Prostate gland (tissue), 2 donors: ENCODE data around the gene TMEM176A. TPM values are rescaled to one million over a fixed set of nuclear protein-coding genes. Genes with fewer than 3 reads are reported as not detected.

Source experiments
- DNase-seq: peaks from one replicate; pipeline ENCODE4 v3.0.0-alpha.2; 2019; ENCODE audit warnings: low spot score
- H3K27ac ChIP-seq, 2 donors: fragments of 200-600 bp; sonication (generic); 2 replicates each; pipeline ENCODE4 v1.5.1; 2017 to 2019
- H3K27me3 ChIP-seq: fragments of 200-600 bp; sonication (generic); replicated peaks from 2 replicates; pipeline ENCODE4 v1.5.1; 2019; ENCODE audit not compliant: insufficient read depth
- H3K36me3 ChIP-seq, 2 donors: fragments of 200-600 bp; sonication (generic); 1 replicate in 1 of 2; 2 replicates in 1 of 2; pipeline versions ENCODE4 v1.5.1 to v1.8.1; 2017 to 2019
- H3K4me1 ChIP-seq: fragments of 200-600 bp; sonication (generic); replicated peaks from 2 replicates; pipeline ENCODE4 v1.5.1; 2019
- H3K4me3 ChIP-seq, 2 donors: fragments of 200-600 bp; sonication (generic); 2 replicates each; pipeline ENCODE4 v1.5.1; 2017 to 2019
- H3K9me3 ChIP-seq: fragments of 200-600 bp; sonication (generic); 2 replicates; pipeline ENCODE4 v1.5.1; 2017
- POLR2A ChIP-seq: fragments of 450-650 bp; IDR thresholded peaks from one replicate; pipeline ENCODE4 v1.6.1; 2016; ENCODE audit warnings: antibody characterized with exemption, mild to moderate bottlenecking
- POLR2AphosphoS5 ChIP-seq: sonication (generic); formaldehyde crosslinking; IDR thresholded peaks from one replicate; pipeline ENCODE4 v1.6.1; 2017; ENCODE audit warnings: antibody characterized with exemption
- WGBS: methylation state at CpG from one replicate; pipeline ENCODE4 v1.1.5; 2018; 5-methylcytosine and 5-hydroxymethylcytosine counted together
- intact Hi-C: fragments of 100-400 bp; cut with DNase I; formaldehyde crosslinking; loops from one replicate; pipeline ENCODE4 v1.14.2; 2022
- total RNA-seq, 2 donors: library from RNA; depleted of rRNA; stranded (reverse); fragments of >200 nt; gene quantifications; one replicate each; pipeline ENCODE4 v1.1.0, GENCODE V29; 2016
- TF ChIP-seq, protein P1 (sequence below), 4 experiments: fragments of 200-600 bp in 2 of 4; fragments of 450-650 bp in 2 of 4; sonication (generic) in 2 of 4; IDR thresholded peaks; 1 replicate in 3 of 4; 2 replicates in 1 of 4; pipeline ENCODE4 v1.5.1; 2016 to 2019; ENCODE audit warnings: antibody characterized with exemption in 4 of 4, mild to moderate bottlenecking in 2 of 4, moderate library complexity in 2 of 4

TMEM176A gene
- total RNA-seq, 2 donors from 2014 or later: 3.8 to 6.9 TPM

DNA sequence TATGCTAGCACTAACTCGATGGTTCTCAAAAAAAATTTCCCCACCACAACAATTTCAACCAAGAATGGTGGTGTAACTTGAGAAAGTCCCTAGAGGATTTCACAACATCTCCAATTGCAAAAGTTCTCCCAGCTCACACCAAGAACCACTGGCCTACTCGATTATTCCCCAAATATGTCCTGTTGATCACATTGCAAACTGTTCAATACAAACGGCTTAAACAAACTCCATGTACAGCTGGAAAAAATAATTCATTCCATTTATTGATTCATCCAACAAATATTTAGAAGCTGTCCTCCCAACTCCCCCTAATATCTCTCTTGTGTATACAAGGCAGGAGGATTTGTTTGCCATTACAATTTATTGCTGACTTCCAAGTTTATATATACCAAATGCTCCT lies 19.5 kb upstream of the TMEM176A start:
- Histone ChIP-seq H3K36me3 (no peaks in the 10 kb centered on the region), H3K9me3 (no peaks in the 10 kb centered on the region), H3K27ac (no peak overlapping the region), H3K27me3 (no peaks in the 10 kb centered on the region), H3K4me3 (no peak overlapping the region), H3K4me1 (no peaks in the 10 kb centered on the region)
- WGBS: 25% methylated on average over 3 of the region's 3 CpGs
- intact Hi-C loops: no loop called here
- no peak for DNase-seq
- TF ChIP-seq, protein P1, sequence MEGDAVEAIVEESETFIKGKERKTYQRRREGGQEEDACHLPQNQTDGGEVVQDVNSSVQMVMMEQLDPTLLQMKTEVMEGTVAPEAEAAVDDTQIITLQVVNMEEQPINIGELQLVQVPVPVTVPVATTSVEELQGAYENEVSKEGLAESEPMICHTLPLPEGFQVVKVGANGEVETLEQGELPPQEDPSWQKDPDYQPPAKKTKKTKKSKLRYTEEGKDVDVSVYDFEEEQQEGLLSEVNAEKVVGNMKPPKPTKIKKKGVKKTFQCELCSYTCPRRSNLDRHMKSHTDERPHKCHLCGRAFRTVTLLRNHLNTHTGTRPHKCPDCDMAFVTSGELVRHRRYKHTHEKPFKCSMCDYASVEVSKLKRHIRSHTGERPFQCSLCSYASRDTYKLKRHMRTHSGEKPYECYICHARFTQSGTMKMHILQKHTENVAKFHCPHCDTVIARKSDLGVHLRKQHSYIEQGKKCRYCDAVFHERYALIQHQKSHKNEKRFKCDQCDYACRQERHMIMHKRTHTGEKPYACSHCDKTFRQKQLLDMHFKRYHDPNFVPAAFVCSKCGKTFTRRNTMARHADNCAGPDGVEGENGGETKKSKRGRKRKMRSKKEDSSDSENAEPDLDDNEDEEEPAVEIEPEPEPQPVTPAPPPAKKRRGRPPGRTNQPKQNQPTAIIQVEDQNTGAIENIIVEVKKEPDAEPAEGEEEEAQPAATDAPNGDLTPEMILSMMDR (IDR thresholded peaks at IDR 0.05): no peak
- no peak for TF ChIP-seq POLR2A
- TF ChIP-seq POLR2AphosphoS5: no peak

DNA sequence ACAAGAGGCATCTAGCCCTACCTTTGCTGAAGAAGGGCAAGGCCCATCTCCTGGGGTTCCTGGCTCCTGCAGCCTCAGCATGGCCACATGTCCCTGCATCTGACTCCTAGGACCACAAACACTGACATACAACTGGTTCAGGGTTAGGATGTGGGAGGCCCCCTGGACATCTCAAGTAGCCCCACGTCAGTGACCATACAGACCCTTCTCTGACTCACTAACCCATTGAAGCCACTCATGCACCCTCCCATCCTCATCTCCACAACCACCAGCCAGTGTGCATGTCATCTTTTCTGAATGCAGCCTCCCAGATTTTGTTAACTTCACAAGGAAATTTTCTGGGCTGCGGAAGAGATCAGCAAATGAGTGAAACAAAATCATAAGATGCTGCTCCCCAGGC lies 18.6 kb upstream of the TMEM176A start:
- no peak overlapping the region for H3K27ac ChIP-seq
- no peak for DNase-seq

DNA sequence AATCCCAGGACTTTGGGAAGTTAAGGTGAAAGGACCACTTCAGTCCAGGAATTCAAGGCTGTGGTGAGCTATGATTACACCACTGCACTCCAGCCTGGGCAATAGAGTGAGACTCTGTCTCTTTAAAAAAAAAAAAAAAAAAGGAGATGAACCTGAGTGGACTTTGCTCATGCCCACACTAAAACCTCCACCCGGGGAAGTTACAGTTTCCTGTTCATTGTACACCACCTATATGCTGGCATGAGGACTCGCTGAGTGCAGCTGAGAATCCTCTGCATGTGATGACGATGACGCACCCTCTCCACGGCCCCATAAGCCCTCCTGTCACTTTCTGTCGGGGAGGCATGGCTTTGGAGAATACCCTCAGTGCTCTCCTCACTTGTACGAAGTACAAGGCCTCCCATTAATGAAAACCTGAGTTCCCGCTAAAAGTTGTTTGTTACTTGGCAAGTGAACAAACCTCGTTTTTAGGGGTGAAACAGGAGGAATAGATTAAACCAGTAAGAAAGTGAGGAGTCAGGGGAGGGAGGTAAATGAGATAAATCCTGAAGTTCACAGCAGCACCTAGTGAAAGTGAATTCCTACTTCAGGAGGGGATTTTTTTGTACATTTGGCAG lies 16.3 kb upstream of the TMEM176A start:
- Histone ChIP-seq H3K4me3 (no peak overlapping the region), H3K36me3 (no peaks in the 10 kb centered on the region), H3K27ac (no peak overlapping the region), H3K27me3 (no peaks in the 10 kb centered on the region), H3K4me1 (no peaks in the 10 kb centered on the region), H3K9me3 (no peaks in the 10 kb centered on the region)
- TF ChIP-seq, protein P1 (IDR thresholded peaks at IDR 0.05): no peak
- TF ChIP-seq POLR2AphosphoS5: no peak
- TF ChIP-seq POLR2A: no peak
- 50% methylated on average over 9 of the region's 9 CpGs for WGBS
- no peak for DNase-seq
- intact Hi-C loops: no loop called here

More for the DNA sequence above, 18.6 kb upstream of the TMEM176A start:
- 98% methylated on average over 2 of the region's 2 CpGs for WGBS
- Histone ChIP-seq H3K9me3 (no peaks in the 10 kb centered on the region), H3K36me3 (no peaks in the 10 kb centered on the region), H3K4me1 (no peaks in the 10 kb centered on the region), H3K27me3 (no peaks in the 10 kb centered on the region), H3K4me3 (no peak overlapping the region)
- intact Hi-C loops: no loop called here
- TF ChIP-seq POLR2AphosphoS5 (no peak), POLR2A (no peak)
- TF ChIP-seq, protein P1 (IDR thresholded peaks at IDR 0.05): no peak

DNA sequence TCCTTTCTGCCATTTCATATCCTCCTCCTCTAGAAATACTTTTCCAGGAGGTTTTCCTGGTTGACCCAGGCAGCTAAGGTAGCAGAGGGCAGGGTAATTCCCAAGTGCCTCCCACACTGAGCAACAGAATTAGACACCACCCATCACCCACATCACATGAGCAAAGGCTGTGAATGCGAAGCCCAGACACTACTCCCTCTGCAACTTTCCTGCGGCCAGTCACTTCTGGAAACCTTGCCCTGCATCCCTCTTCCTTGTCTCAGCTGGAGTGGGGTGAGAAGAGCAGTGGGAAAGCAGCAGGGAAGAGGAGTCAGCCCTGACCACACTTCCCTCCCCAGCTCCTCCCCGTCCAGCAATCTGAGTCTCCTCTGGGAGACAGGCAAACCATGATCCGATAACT lies 15.6 kb upstream of the TMEM176A start:
- WGBS: 95% methylated on average over 4 of the region's 4 CpGs
- no peaks in the 10 kb centered on the region for H3K36me3 ChIP-seq
- H3K4me1 ChIP-seq: no peaks in the 10 kb centered on the region
- intact Hi-C loops: no loop called here
- DNase-seq: no peak
- H3K9me3 ChIP-seq: no peaks in the 10 kb centered on the region
- H3K27ac ChIP-seq: no peak overlapping the region
- H3K4me3 ChIP-seq: no peak overlapping the region
- TF ChIP-seq POLR2A: no peak
- TF ChIP-seq, protein P1 (IDR thresholded peaks at IDR 0.05): no peak
- TF ChIP-seq POLR2AphosphoS5: no peak
- H3K27me3 ChIP-seq: no peaks in the 10 kb centered on the region
